Progenitor cell of endocrine pancreas (in vitro differentiated cells): Measurements from ENCODE around the gene NRCAM. TPM values are rescaled to one million over a fixed set of nuclear protein-coding genes. Genes with fewer than 3 reads are reported as not detected.

Experiments used
- DNase-seq: peaks from one replicate; pipeline ENCODE4 v3.0.0; 2021; ENCODE audit warnings: low spot score; ENCODE audit not compliant: unreplicated experiment
- H3K27ac Mint-ChIP-seq: 2 replicates; pipeline ENCODE4 v1.8.0; 2021; ENCODE audit warnings: mild to moderate bottlenecking, moderate library complexity, mixed read lengths
- H3K27me3 Mint-ChIP-seq: 2 replicates; pipeline ENCODE4 v1.8.0; 2021; ENCODE audit warnings: mixed read lengths
- H3K36me3 Mint-ChIP-seq: 2 replicates; pipeline ENCODE4 v1.8.0; 2022; ENCODE audit warnings: mixed read lengths; ENCODE audit not compliant: insufficient read depth
- H3K4me1 Mint-ChIP-seq: 2 replicates; pipeline ENCODE4 v1.8.0; 2021; ENCODE audit warnings: low read depth, mixed read lengths
- H3K4me3 Mint-ChIP-seq: 2 replicates; pipeline ENCODE4 v1.8.0; 2021; ENCODE audit warnings: low read depth, mild to moderate bottlenecking, moderate library complexity, mixed read lengths
- H3K9me3 Mint-ChIP-seq: 2 replicates; pipeline ENCODE4 v1.8.0; 2021; ENCODE audit warnings: low read depth, mixed read lengths
- CTCF ChIP-seq: fragments of 200-600 bp; sonication (generic); IDR thresholded peaks from one replicate; pipeline ENCODE4 v1.5.0; 2021; ENCODE audit warnings: antibody characterized with exemption, mild to moderate bottlenecking; ENCODE audit not compliant: unreplicated experiment
- total RNA-seq: library from RNA; stranded (reverse); gene quantifications from 2 replicates; pipeline ENCODE4 v1.2.1, GENCODE V29; 2021

The NRCAM gene
- total RNA-seq, 1 donor from 2014 or later = 19.9 TPM

GRCh38 chr7:108425714-108426275 lies 30.4 kb downstream of the NRCAM start:
- DNase-seq = no peak
- Mint-ChIP-seq H3K4me3 (no peak overlapping the region), H3K27ac (no peak overlapping the region), H3K36me3 (no peaks in the 10 kb centered on the region), H3K9me3 (no peaks in the 10 kb centered on the region), H3K4me1 (peaks cover 22% of the 10 kb centered on the region), H3K27me3 (no peaks in the 10 kb centered on the region)
- no peak for TF ChIP-seq CTCF

DNA sequence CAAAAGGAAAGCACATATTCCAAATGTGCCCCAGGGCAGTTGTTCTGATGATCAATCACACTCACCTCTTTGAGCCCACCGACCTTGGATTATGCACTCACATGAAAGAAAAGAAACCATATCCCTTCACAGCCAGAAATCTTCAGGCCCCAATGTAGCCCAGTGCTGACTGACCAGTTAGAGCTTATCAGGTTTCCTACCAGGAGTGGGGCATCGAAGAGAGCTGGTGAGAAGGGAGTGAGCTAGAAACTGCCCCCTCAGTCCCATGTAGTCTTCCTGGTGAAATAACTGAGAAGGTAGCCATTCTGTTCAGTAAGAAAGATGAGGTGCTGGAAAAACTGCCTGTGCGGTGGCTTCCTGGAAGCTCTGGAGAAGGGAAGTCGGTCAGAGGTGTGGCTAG lies 32.2 kb downstream of the NRCAM start:
- no peaks in the 10 kb centered on the region for H3K36me3 Mint-ChIP-seq
- no peak overlapping the region for H3K4me3 Mint-ChIP-seq
- no peak for TF ChIP-seq CTCF

DNA sequence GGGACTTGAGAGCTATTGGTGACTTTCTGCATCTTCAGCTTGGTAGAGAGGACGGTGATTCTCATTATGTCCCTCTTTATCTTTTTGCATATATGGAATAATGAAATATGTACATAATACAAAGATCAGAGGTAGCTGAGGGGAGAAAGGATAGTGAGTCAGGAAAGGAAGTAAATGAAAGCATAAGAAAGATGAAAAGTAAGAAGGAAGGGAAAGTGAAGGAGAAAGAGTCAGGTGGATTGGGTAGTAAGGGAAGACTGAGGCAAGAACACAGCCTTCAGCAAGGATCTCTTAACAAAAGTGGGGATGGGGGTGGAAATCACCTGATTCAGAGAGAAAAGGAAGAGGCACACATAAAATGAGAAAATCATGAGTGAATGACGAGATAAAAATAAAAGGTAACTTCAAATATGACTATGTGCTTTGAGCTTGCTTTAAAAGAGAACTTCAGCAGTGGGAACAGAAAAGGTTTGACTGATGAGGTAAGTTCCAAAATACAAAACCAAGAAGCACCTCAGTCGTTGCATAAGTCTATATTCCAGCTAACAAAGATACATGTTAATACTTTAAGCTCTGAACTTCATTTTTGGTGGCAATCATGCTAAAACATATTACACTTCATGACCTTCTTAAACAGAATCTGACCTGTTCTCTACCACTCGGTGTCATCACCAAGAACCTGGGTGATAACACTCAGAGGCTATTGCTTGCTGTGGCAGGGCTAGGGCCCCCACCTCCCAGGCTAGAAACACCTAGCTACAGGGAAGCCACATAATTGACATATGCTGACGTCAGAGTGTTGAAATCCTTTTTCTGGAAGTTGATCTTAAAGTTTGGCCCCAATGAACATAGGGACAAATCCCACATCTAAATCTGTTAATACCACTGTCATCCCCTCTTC lies 32.9 kb downstream of the NRCAM start:
- H3K27me3 Mint-ChIP-seq = no peaks in the 10 kb centered on the region
- H3K36me3 Mint-ChIP-seq = no peaks in the 10 kb centered on the region
- H3K4me3 Mint-ChIP-seq = no peak overlapping the region
- TF ChIP-seq CTCF = no peak
- no peaks in the 10 kb centered on the region for H3K9me3 Mint-ChIP-seq
- peak overlapping the region; percentile 6 for H3K27ac Mint-ChIP-seq
- DNase-seq = no peak
- H3K4me1 Mint-ChIP-seq = peaks cover 15% of the 10 kb centered on the region

More for the DNA sequence above, 32.2 kb downstream of the NRCAM start:
- DNase-seq = no peak
- no peaks in the 10 kb centered on the region for H3K27me3 Mint-ChIP-seq
- no peaks in the 10 kb centered on the region for H3K9me3 Mint-ChIP-seq
- peaks cover 17% of the 10 kb centered on the region for H3K4me1 Mint-ChIP-seq
- no peak overlapping the region for H3K27ac Mint-ChIP-seq

GRCh38 chr7:108421720-108422331 lies 34.4 kb downstream of the NRCAM start:
- no peaks in the 10 kb centered on the region for H3K36me3 Mint-ChIP-seq
- no peak for DNase-seq
- H3K9me3 Mint-ChIP-seq = no peaks in the 10 kb centered on the region
- H3K4me1 Mint-ChIP-seq = peaks cover 8% of the 10 kb centered on the region
- no peaks in the 10 kb centered on the region for H3K27me3 Mint-ChIP-seq
- TF ChIP-seq CTCF = no peak
- no peak overlapping the region for H3K27ac Mint-ChIP-seq
- no peak overlapping the region for H3K4me3 Mint-ChIP-seq

DNA sequence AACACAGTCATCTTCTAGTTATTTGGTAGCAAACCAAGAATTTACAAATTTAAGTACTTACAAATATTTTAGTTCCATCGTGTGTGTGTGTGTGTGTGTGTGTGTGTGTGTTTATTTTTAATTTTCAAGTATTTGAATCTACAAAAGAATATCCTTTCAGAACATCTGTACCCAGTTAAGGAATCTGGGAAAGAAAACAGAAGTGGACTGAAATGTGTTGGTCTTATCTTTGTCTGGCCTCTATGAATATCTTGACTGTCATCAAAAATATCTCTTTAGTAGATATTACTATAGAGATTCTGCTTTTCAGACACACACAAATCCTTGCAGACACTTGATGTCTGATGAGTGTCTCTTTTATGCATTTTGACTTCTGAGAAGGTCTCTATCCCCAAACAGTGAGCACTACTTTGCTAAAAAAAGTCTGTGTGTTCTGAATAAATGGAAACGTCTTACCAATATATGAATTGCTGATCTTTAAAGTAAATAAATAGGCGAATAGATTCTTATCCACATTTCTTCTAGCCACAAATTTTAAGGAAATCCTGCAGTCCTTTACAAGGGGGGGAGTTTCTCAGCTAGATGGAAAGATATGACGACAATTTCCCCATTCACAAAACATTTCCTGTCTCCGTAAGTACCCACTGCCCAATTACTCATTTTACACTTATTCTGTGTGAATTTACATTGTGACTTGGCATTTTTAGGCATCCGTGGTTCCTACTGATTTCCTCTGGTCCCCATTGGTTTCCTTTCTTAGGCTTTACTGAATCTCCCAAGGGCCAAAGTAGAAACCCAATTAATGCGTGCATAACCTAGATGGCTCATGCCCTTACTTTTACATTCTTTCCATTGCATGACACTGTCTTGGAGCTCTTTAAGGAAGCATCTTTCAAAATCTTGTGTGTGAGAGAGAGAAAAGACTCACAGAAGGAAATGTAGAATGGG lies 36.0 kb downstream of the NRCAM start:
- H3K27me3 Mint-ChIP-seq = no peaks in the 10 kb centered on the region
- TF ChIP-seq CTCF = no peak
- H3K9me3 Mint-ChIP-seq = no peaks in the 10 kb centered on the region
- no peak for DNase-seq
- no peak overlapping the region for H3K4me3 Mint-ChIP-seq
- no peak overlapping the region for H3K27ac Mint-ChIP-seq
- no peaks in the 10 kb centered on the region for H3K36me3 Mint-ChIP-seq
- peaks cover 11% of the 10 kb centered on the region for H3K4me1 Mint-ChIP-seq
